RPMI8226 (cell line): Measurements from ENCODE around the gene SPEM2.

Source experiments
- DNase-seq: peaks from one replicate; pipeline ENCODE4 v3.0.0-alpha.2; 2015

SPEM2 gene

DNA sequence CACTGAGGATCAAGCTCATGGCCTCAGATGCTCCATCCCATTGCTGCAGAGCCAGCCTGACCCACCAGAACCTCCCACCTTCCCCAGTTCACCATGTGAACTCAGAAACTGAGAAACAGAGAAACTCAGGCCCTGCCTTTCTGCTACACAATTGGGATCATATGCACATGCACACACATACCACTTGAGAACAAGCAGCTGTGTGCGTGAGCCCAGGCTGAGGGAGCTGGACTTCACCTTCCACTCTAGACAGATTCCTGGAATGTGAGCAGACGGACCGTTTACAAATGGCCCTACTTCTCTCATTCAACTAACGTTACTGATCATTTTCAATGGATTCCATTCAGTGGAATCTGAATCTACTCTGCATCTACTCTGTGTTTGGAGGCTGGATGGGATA is 1.7 kb upstream of the SPEM2 start:
- no peak for DNase-seq

DNA sequence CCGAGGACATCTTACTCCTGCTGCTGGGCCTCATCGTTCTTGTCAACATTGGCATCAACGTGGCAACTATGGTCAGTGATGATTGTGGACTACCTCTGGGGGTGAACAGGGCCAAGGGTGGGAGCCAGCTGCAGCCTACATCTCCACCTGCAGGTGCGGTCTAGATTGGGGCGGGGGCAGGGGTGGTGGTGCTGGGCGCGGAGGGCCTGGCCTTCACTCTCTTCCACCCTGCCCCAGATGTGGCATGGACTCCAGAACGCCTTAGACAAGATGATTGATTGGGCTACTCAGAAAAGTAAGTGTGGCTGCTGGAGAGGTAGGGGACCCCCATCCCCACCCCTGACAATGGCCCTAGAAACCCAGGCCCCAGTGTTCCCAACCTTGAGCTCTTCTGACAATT is 340 bp downstream of the SPEM2 start:
- DNase-seq = no peak

DNA sequence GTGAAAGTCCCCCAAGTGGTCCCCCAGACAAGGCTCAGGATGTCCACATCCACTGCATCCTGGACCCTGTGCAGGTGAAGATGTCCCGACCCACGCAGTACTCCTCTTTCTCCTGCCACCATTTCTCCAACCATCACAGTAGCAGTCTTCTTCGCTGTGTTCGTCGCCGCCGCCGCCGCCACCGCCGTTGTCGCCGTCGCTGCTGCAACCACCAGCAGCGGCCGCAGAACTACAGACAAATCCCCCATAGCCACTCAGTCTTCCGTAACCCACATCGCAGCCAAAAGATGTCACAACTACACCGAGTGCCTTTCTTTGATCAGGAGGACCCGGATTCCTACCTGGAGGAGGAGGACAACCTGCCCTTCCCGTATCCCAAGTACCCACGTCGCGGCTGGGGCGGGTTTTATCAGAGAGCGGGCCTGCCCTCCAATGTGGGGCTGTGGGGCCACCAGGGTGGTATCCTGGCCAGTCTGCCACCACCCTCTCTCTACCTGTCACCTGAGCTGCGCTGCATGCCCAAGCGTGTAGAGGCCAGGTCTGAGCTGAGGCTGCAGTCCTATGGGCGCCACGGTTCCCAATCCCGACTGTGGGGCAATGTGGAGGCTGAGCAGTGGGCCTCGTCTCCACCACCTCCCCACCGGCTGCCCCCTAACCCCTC is 917 bp downstream of the SPEM2 start:
- no peak for DNase-seq

DNA sequence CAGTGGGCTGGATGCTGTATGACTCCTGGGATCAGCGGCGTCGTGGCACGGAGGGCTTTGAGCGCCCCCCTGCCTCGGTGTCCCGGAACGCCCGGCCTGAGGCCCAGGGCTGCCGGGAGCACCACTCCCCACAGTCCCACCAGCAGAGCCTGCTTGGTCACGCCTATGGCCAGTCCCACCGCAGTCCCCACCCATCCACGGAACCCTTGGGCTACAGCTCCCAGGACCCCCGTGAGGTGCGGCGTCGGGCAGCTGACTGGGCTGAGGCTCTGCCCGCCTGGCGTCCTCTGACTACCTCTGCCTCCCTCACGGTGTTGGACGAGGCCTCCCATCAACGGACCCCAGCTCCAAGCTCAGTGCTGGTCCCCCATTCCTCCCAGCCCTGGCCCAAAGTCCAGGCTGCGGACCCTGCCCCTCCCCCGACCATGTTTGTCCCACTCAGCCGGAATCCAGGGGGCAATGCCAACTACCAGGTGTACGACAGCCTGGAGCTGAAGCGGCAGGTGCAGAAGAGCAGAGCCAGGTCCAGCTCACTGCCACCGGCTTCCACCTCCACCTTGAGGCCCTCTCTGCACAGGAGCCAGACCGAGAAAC is 1.6 kb downstream of the SPEM2 start:
- no peak for DNase-seq

DNA sequence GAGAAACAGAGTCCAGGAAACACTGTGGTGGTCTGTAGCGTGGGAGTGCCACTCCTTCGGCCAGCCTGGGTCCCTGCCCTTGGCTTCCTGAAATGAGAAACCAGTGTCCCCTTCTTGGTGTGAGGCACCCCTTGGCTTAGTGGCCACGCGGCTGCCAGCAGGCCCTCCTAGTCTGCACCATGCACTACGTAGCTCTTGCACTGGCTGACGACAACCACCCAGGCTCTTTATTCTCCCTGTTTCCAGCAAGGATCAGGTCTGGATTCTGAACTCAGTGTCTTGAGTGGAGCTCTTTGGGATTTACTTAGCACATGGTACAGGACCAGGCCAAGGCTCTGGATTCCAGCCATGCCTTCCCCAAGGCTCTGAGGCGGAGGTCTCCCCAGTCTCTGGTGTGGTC is 2.1 kb downstream of the SPEM2 start:
- DNase-seq = no peak

DNA sequence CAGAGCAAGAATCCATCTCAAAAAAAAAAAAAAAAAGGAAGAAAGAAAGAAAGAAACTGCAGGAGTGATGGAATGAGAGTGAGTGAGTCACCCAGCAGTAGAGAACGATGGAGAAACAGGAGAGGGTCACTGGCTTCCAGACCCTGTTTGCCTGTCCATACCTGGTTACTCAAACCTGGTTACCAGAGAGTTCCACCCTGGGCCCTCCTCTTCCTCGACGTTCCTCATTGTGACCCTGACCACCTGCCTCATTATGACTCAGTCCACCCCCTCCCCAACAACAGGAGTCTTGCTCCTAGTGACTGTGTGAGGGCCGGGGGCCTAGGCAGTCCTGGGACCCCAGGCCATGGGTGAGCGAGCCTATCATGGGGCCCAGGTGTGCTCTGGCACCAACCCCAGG is 3.1 kb downstream of the SPEM2 start, which contains the start of gene SPEM3:
Gene SPEM3, plus strand, starts transcription at position 301 of the 400 bp plus-strand sequence. Its CDS starts 46 bp downstream, at position 347.
- no peak for DNase-seq

DNA sequence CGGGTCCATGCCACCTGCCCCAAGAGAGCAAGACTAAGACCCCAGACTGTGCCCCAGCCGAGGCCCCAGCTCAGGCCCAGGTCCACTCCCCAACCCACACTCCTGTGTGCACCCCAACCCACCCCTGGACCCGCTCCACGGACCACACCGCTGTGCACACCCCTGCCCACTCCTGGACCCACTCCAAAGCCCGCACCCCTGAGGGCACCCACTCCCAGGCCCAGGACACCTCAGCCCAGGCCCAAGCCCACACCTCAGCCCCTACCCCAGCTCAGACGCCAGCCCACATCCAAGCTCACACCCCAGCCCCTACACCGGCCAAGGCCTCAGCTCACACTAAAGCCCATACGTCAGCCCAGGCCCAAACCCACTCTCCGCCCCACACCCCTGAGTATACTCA is 4.3 kb downstream of the SPEM2 start:
- DNase-seq = no peak

DNA sequence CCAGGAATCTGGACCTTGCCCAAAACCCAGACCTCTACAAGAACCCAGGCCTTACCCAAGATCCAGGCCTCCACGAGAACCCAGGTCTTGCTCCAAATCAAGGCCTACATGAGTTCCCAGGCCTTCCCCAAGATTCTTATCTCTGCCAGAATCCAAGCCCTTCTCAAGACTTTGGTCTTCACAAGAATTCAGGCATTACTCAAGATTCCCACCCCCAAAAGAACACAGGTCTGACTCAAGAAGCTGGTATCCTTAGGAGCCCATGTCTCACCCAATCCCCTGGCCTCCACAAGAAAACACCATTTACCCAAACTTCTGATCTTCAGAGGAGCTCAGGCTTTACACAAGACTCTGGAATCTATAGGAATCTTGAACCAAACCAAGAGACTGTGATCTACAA is 5.8 kb downstream of the SPEM2 start:
- DNase-seq = no peak

DNA sequence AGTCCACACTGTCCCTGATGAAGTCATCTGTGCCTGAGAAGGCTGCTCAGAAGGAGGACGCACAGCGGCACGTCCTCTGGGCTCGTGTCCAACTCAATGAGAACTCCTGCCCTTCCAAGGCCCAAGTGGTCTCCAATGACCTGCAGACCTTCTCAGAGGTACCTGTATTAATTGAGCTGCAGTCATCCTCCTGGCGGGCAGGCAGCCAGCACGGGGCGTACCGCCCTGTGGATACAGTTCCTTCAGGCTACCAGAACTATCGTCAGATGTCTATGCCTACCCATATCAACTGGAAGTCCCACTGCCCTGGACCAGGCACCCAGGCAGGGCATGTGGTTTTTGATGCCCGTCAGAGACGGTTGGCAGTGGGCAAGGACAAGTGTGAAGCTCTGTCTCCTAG is 6.9 kb downstream of the SPEM2 start:
- DNase-seq = no peak

DNA sequence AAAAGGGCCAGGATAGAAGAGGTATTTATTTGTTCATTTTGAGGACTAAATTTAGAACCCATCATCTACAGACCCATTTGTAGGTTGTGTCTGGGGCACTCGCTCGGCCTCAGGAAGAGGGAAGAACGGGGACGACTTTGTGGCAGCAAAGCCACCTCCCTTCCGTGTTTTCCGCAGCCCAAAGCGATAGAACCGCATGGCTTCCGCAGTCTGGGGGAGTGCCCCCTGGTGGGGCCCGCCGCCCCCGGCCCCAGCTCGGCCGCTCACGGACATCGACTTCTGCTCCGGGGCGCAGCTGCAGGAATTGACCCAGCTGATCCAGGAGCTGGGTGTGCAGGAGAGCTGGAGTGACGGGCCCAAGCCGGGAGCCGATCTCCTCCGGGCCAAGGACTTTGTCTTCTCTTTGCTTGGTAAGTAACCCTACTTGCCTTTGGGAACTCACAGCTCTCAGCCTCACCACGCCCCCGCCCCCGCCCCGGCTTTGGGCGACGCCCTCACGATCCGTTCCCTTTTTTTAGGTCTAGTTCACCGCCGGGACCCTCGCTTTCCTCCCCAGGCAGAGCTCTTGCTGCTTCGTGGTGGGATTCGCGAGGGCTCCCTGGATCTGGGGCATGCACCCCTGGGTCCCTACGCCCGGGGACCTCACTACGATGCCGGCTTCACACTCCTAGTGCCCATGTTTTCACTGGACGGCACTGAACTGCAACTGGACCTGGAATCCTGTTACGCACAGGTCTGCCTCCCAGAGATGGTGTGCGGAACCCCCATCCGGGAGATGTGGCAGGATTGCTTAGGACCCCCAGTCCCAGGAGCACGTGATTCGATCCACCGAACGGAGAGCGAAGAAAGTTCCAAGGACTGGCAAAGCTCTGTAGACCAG is 10.5 kb downstream of the SPEM2 start:
- DNase-seq = no peak

DNA sequence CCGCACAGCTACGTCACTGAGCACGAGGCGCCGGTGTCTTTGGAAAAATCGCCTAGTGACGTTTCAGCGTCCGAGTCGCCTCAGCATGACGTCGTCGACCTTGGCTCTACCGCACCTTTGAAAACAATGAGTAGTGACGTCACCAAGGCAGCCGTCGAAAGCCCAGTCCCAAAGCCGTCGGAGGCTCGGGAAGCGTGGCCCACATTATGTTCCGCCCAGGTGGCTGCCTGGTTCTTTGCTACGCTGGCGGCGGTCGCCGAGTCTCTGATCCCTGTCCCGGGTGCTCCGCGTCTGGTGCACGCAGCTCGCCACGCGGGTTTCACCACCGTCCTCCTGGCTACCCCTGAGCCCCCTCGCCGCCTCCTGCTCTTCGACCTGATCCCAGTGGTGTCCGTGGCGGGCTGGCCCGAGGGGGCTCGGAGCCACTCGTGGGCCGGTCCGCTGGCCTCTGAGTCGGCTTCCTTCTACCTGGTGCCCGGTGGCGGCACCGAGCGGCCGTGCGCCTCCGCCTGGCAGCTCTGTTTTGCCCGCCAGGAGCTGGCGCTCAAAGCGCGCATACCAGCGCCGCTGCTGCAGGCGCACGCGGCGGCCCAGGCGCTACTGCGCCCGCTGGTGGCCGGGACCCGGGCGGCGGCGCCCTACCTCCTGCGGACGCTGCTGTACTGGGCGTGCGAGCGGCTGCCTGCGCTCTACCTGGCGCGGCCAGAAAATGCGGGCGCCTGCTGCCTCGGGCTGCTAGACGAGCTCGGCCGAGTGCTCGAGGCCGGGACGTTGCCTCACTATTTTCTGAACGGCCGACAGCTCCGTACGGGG is 11.3 kb downstream of the SPEM2 start:
- no peak for DNase-seq

DNA sequence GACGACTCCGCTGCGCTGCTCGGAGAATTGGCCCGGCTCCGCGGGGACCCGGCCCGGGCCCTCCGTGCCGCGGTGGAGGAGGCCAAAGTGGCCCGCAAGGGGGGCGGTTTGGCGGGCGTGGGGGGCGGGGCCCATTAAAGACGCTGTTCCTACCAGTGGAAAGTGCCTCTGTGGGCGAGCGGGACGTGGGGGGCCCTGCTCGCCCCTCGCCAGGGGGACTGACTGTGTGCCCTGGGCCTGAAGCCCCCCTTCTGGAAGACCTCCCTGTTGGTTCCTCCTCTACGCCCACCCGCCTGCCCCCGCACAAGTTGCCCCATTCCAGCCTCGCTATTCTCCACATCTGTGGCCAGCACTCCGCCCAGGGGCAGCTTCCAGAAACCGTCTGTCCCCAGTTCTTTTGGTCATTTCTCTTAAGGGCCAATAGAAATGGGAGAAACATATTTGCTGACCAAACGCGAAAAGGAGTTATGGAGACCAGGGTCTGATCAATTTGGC is 12.0 kb downstream of the SPEM2 start:
- no peak for DNase-seq

DNA sequence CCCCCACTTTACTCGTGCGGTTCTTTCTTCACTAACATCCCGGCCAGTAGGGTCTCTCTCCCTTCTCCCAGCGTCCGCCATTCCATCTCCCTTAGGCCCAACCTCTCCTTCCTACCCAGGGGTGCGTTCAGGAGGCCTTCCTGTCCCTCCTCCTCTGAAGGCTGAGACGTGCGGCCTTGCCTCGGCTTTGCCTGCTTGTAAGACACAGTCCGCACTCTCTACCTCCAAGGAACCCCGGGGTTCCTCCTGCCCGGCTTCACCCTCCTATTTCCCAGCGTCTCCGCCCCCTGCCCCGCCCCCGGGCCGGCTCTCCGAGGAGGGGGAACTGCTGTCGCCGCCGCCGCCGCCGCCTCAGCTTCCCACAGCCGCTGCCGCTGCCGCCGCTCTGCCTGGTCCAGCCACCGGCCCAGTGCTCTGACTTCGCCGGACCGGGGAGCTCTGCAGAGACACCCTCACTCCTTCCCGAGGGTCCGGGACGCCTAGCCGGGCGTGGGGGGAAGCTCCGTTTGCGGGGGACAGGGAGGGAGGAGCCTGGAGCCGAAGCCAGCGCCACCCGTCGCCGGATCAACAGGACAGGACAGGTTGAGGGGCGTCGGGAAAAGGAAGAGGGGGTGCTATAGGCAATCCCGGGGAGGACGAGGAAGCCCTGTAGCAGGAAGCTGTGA is 12.7 kb downstream of the SPEM2 start:
- DNase-seq = no peak

DNA sequence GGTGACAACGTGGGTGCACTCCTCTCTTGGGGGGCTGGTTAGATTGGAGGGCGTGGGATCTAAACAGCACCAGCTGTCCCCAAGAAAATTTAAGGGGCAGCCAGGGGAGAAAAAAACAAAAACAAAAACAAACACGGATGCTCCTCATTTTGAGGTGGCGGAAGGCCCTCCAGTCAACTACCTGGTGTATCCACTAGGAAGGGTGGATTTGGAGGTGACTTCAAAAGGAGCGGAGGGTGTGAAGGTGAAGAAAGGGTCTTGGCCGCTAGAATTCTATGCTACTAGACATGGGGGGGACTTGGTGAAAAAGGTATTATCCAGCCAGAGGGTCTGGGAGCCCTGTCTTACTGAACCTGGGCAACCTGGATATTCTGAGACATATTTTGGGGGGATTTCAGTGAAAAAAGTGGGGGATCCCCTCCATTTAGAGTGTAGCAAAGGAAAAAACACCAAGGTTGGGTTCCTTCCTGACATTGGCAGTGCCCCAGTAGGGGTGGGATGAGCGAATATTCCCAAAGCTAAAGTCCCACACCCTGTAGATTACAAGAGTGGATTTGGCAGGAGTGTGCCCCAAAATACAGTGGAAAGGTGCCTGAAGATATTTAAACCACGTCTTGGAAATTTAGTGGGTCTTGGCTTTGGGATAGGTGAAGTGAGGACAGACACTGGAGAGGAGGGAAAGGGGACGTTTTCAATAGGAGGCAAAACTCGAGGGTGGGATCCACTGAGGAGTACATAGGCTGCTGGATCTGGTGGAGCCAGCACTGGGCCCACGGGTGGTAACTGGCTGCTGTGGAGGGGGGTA is 13.4 kb downstream of the SPEM2 start:
- DNase-seq = no peak

DNA sequence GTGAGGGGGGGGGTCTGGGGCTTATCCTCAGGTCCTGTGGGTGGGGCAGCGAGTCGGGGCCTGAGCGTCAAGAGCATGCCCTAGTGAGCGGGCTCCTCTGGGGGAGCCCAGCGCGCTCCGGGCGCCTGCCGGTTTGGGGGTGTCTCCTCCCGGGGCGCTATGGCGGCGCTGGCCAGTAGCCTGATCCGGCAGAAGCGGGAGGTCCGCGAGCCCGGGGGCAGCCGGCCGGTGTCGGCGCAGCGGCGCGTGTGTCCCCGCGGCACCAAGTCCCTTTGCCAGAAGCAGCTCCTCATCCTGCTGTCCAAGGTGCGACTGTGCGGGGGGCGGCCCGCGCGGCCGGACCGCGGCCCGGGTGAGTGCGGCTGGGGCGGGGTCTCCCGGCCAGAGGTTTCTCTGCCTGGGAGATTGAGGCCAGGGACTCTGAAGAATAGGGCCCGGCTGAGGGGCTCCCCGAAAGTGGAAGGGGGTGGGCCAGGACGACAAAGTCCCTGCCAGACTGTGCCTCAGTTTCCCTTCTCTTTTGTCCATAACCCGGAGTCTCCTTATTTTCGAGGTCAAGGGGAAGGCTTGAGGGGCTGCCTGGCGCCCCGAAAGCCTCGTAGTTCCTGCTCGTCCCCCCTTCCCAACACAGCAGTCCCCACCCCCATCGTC is 14.2 kb downstream of the SPEM2 start, which contains the start of gene FGF11:
Gene FGF11, plus strand, starts transcription at position 51 of the 651 bp plus-strand sequence. Its CDS starts 109 bp downstream, at position 160.
- DNase-seq = peak; percentile 6

DNA sequence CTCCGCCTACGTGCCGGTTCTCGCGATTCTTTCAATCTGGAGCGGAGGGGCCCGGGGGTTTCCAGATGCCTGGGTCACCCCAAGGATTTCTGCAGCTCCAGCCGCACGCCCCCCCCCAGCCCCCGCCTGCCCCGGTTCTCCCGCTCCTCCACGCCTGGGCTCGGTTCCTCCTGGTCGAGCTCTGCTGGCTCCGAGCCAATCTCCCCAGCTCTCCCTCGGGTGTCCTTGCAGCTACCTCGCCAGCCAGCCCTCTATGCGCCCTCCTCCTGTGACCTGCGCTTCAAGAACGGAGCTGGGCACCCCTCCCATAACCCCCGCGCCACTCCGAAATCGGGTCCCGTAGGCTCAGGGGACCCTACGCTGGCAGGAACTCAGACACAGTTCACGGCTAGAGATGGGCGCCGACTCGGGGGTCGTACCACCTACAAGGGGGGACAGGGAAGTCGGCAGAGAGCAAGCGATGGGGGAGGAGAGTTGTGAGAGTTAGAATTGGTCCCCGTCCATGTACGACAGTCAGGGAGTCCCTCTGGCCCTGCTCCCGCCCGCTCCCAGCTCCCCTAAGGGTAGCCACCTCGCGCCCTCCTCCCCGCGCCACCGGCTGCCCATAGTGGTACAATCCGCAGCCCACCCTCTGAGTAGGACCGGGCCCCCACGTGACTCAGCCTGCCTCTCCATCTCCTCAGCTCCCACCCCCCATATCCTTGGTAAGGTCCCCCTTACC is 14.9 kb downstream of the SPEM2 start:
- DNase-seq = peak; percentile 77

DNA sequence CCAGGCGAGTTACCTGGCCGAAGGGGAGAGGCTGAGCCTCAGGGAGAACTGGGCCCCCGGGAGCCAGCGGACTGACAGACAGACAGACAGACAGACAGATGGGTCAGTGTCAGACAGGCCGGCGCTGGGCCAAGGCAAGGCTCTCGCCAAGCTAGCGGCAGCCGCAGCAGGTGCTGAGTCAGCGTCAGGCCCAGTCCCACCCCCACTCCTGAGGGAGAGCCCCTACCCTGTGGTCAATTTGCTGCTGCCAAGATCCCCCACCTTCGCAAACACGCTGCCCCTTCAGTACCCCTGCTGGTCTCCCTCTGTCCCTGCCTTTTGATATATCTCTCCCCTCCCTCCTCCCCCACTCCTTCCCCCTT is 15.4 kb downstream of the SPEM2 start:
- DNase-seq = peak; percentile 54

DNA sequence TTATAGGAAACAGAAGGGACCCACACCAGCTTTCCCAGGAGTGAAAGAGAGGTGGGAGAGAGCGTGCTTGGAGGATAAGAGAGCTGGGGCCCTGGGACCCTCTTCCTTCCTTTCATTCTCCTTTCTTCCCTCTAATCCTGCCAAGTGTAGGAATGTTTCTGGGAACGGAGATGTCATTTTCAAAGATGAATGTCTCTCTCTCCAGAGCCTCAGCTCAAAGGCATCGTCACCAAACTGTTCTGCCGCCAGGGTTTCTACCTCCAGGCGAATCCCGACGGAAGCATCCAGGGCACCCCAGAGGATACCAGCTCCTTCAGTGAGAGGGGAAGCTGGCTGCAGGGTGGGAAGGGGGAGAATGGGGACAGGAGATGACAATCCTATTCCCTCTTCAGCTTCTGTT is 15.8 kb downstream of the SPEM2 start:
- DNase-seq = no peak

DNA sequence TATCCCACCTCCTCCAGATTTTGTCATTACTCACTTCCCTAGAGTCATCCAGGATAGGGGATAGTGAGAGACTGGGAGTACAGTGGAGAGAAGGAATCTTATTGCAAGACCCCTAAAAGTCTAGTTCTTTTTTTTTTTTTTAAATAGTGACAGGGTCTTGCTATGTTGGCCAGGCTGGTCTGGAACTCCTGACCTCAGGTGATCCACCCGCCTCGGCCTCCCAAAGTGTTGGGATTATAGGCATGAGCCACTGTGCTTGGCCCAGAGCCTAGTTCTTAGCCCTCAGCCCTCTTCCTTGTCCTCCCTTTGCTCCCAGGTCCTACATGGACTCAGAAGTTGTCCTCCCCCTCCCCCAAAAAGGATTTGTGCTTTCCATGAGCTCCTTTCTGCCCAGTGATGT is 16.7 kb downstream of the SPEM2 start:
- DNase-seq = no peak
